ENCODE data around the gene SRSF12. TPM values are rescaled to one million over a fixed set of nuclear protein-coding genes. Genes with fewer than 3 reads are reported as not detected.

Gene SRSF12
- total RNA-seq, 1 experiment from 2014 or later: not detected

DNA sequence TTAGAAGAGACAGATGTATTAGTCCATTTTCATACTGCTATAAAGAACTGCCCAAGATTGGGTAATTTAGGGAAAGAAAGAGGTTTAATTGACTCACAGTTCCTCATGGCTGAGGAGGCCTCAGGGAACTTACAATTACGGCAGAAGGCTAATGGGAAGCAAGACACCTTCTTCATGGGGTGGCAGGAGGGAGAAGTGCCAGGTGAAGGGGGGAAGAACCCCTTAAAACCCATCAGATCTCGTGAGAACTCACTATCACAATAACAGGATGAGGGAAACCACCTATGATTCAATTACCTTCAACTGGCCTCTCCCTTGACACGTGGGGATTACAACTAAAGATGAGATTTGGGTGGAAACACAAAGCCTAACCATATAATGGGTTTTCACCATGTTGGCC is 66.2 kb downstream of the SRSF12 start:
- DNase-seq (ENCODE audit: low read depth, low spot score): no peak
- H3K27me3 ChIP-seq (ENCODE audit: insufficient read depth, low read length): no peaks in the 10 kb centered on the region
- no peak overlapping the region for H3K4me3 ChIP-seq (replicated peaks in 1 of 2; ENCODE audit: low read depth in 1 of 2, low read length in 2 of 2)
- CTCF ChIA-PET: no interaction called here
- H3K9me2 ChIP-seq (ENCODE audit: insufficient read depth): no peaks in the 10 kb centered on the region
- POLR2A ChIA-PET: no interaction called here
- no peaks in the 10 kb centered on the region for H3K36me3 ChIP-seq (ENCODE audit: control insufficient read depth in 1 of 2, insufficient read depth in 2 of 2, low read length in 2 of 2)
- H3K4me2 ChIP-seq (ENCODE audit: low read length): no peak overlapping the region
- no peak for TF ChIP-seq SIN3A (IDR thresholded peaks at IDR 0.05; ENCODE audit: low read depth)
- TF ChIP-seq ZNF274 (IDR thresholded peaks at IDR 0.05; ENCODE audit: low read depth, low read length): no peak
- TF ChIP-seq, protein P1, sequence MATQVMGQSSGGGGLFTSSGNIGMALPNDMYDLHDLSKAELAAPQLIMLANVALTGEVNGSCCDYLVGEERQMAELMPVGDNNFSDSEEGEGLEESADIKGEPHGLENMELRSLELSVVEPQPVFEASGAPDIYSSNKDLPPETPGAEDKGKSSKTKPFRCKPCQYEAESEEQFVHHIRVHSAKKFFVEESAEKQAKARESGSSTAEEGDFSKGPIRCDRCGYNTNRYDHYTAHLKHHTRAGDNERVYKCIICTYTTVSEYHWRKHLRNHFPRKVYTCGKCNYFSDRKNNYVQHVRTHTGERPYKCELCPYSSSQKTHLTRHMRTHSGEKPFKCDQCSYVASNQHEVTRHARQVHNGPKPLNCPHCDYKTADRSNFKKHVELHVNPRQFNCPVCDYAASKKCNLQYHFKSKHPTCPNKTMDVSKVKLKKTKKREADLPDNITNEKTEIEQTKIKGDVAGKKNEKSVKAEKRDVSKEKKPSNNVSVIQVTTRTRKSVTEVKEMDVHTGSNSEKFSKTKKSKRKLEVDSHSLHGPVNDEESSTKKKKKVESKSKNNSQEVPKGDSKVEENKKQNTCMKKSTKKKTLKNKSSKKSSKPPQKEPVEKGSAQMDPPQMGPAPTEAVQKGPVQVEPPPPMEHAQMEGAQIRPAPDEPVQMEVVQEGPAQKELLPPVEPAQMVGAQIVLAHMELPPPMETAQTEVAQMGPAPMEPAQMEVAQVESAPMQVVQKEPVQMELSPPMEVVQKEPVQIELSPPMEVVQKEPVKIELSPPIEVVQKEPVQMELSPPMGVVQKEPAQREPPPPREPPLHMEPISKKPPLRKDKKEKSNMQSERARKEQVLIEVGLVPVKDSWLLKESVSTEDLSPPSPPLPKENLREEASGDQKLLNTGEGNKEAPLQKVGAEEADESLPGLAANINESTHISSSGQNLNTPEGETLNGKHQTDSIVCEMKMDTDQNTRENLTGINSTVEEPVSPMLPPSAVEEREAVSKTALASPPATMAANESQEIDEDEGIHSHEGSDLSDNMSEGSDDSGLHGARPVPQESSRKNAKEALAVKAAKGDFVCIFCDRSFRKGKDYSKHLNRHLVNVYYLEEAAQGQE (IDR thresholded peaks at IDR 0.05; ENCODE audit: low read depth): no peak
- TF ChIP-seq, protein P2, sequence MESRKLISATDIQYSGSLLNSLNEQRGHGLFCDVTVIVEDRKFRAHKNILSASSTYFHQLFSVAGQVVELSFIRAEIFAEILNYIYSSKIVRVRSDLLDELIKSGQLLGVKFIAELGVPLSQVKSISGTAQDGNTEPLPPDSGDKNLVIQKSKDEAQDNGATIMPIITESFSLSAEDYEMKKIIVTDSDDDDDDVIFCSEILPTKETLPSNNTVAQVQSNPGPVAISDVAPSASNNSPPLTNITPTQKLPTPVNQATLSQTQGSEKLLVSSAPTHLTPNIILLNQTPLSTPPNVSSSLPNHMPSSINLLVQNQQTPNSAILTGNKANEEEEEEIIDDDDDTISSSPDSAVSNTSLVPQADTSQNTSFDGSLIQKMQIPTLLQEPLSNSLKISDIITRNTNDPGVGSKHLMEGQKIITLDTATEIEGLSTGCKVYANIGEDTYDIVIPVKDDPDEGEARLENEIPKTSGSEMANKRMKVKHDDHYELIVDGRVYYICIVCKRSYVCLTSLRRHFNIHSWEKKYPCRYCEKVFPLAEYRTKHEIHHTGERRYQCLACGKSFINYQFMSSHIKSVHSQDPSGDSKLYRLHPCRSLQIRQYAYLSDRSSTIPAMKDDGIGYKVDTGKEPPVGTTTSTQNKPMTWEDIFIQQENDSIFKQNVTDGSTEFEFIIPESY (IDR thresholded peaks at IDR 0.05; ENCODE audit: extremely low read depth, insufficient replicate concordance, low read length): no peak
- no peak for TF ChIP-seq EGR1 (IDR thresholded peaks at IDR 0.05; ENCODE audit: low read depth)
- no peak for TF ChIP-seq CBX3 (IDR thresholded peaks at IDR 0.05; ENCODE audit: low read depth)
- TF ChIP-seq SP1 (IDR thresholded peaks at IDR 0.05; ENCODE audit: low read depth): no peak
- no peak for TF ChIP-seq POLR2A (IDR thresholded peaks at IDR 0.05; ENCODE audit: borderline replicate concordance, extremely low read depth, insufficient read depth, insufficient read length)
- TF ChIP-seq SRF (IDR thresholded peaks at IDR 0.05; ENCODE audit: low read depth): no peak
- TF ChIP-seq FOSL1 (IDR thresholded peaks at IDR 0.05; ENCODE audit: low read depth): no peak
- TF ChIP-seq, protein P3, sequence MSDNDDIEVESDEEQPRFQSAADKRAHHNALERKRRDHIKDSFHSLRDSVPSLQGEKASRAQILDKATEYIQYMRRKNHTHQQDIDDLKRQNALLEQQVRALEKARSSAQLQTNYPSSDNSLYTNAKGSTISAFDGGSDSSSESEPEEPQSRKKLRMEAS (IDR thresholded peaks at IDR 0.05): no peak
- TF ChIP-seq EZH2 (IDR thresholded peaks at IDR 0.05): no peak
- TF ChIP-seq, protein P4, sequence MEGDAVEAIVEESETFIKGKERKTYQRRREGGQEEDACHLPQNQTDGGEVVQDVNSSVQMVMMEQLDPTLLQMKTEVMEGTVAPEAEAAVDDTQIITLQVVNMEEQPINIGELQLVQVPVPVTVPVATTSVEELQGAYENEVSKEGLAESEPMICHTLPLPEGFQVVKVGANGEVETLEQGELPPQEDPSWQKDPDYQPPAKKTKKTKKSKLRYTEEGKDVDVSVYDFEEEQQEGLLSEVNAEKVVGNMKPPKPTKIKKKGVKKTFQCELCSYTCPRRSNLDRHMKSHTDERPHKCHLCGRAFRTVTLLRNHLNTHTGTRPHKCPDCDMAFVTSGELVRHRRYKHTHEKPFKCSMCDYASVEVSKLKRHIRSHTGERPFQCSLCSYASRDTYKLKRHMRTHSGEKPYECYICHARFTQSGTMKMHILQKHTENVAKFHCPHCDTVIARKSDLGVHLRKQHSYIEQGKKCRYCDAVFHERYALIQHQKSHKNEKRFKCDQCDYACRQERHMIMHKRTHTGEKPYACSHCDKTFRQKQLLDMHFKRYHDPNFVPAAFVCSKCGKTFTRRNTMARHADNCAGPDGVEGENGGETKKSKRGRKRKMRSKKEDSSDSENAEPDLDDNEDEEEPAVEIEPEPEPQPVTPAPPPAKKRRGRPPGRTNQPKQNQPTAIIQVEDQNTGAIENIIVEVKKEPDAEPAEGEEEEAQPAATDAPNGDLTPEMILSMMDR (IDR thresholded peaks at IDR 0.05 in 2 of 3, conservative IDR thresholded peaks at IDR 0.05 in 1 of 3; ENCODE audit: borderline replicate concordance in 1 of 3, insufficient read depth in 1 of 3, low read depth in 2 of 3, low read length in 2 of 3): no peak
- TF ChIP-seq POLR2AphosphoS5 (IDR thresholded peaks at IDR 0.05; ENCODE audit: low read depth, low read length): no peak
- no peak for TF ChIP-seq TCF7L2 (IDR thresholded peaks at IDR 0.05; ENCODE audit: borderline replicate concordance, extremely low read depth, insufficient read depth, insufficient read length)
- H3K4me1 ChIP-seq (ENCODE audit: control insufficient read depth in 1 of 2, insufficient read depth in 2 of 2, low read length in 2 of 2): no peaks in the 10 kb centered on the region
- H4K20me1 ChIP-seq (ENCODE audit: insufficient read depth): no peaks in the 10 kb centered on the region
- no peak for ATAC-seq
- RAD21 ChIA-PET (ENCODE audit: low non-redundant PET in 1 of 2, low total read pairs in 2 of 2, uncharacterized antibody in 2 of 2, unreplicated experiment in 2 of 2): no interaction called here
- no TSS peak for BruUV-seq (replicated peaks)
- H3K79me2 ChIP-seq (ENCODE audit: insufficient read depth, low read length): no peaks in the 10 kb centered on the region
- intact Hi-C loops (cut with micrococcal nuclease): no loop called here
- no peak overlapping the region for H3K27ac ChIP-seq (ENCODE audit: low read depth, low read length)
- H2AFZ ChIP-seq (ENCODE audit: low read depth, low read length, poor library complexity, severe bottlenecking): no peak overlapping the region
- no peak overlapping the region for H3K9ac ChIP-seq (ENCODE audit: low read length)
- no peaks in the 10 kb centered on the region for H3K9me3 ChIP-seq (ENCODE audit: control insufficient read depth in 1 of 2, insufficient read depth in 1 of 2, low read depth in 1 of 2, low read length in 2 of 2)
